Memory B cell (primary cell): ENCODE measurements around the gene SMTNL2.
"Not testable (repeated sequence)": the region's sequence is repeated elsewhere in the genome, so short reads cannot be mapped to it uniquely, and the experiment has no call there.

Experiments used
- ATAC-seq: fragments of 150-1000 bp; cut with Tn5 transposase; 2 replicates; pipeline ENCODE4 v1.10.0; 2021; ENCODE audit warnings: low read depth, mild to moderate bottlenecking, moderate library complexity
- DNase-seq, 2 donors: peaks; one replicate each; pipeline ENCODE4 v3.0.0; 2022; ENCODE audit warnings: low spot score in 2 of 2
- H3K27ac Mint-ChIP-seq: one replicate; pipeline ENCODE4 v1.8.0; 2022; ENCODE audit warnings: mild to moderate bottlenecking, moderate library complexity, mixed read lengths
- H3K27me3 Mint-ChIP-seq: one replicate; pipeline ENCODE4 v1.8.0; 2022; ENCODE audit warnings: mixed read lengths
- H3K36me3 Mint-ChIP-seq: one replicate; pipeline ENCODE4 v1.8.0; 2022; ENCODE audit warnings: mild to moderate bottlenecking, mixed read lengths
- H3K4me1 Mint-ChIP-seq: one replicate; pipeline ENCODE4 v1.8.0; 2022; ENCODE audit warnings: mixed read lengths
- H3K4me3 Mint-ChIP-seq: one replicate; pipeline ENCODE4 v1.8.0; 2022; ENCODE audit warnings: mild to moderate bottlenecking, moderate library complexity, mixed read lengths
- H3K9me3 Mint-ChIP-seq: one replicate; pipeline ENCODE4 v1.8.0; 2022; ENCODE audit warnings: mixed read lengths

The SMTNL2 gene

DNA sequence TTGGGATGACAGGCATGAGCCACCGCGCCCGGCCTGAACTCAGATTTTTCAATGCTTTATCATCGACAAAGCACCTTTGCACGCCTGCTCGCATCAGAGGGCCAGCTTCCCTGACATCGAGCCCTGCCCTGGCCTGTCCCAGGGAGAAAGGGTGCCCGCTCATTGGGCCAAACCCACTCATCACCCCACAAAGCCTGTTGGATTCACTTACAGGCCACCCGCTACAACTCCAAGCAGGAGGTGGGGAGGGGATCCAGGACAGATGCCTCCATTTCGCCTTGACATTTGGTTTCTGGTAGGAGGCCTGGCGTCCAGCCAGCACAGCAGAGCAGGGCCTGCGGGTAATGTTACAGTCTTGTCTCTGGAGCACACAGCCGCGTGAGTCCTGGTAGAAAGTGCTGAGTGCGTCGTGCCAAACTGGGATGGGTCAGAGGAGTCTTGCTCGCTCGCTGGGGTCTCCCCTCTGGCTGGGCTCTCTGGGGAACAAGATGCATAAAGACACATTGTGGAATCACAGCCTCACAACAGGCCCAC is 19.8 kb downstream of the SMTNL2 start:
- ATAC-seq (no peak), DNase-seq (no peak)
- Mint-ChIP-seq H3K27me3 (peaks cover 10% of the 10 kb centered on the region), H3K4me1 (peaks cover 5% of the 10 kb centered on the region), H3K27ac (no peak overlapping the region), H3K4me3 (no peak overlapping the region), H3K36me3 (no peaks in the 10 kb centered on the region), H3K9me3 (no peaks in the 10 kb centered on the region)

DNA sequence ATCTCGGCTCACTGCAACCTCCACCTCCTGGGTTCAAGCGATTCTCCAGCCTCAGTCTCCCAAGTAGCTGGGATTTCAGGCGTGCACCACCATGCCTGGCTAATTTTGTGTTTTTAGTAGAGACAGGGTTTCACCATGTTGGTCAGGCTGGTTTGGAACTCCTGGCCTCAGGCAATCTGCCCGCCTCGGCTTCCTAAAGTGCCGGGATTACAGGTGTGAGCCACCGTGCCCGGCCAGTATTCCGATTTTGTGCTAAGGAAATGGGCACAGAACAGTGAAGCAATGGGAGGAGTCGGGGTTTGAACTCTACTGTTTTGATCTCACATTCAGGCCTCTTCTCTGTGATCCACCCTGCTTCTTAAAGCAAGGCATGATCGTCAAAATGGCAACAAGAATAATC is 20.4 kb downstream of the SMTNL2 start:
- not testable (repeated sequence) for DNase-seq, H3K4me1 Mint-ChIP-seq, H3K36me3 Mint-ChIP-seq, H3K4me3 Mint-ChIP-seq, H3K9me3 Mint-ChIP-seq, ATAC-seq, H3K27ac Mint-ChIP-seq
- H3K27me3 Mint-ChIP-seq = peaks cover 11% of the 10 kb centered on the region

DNA sequence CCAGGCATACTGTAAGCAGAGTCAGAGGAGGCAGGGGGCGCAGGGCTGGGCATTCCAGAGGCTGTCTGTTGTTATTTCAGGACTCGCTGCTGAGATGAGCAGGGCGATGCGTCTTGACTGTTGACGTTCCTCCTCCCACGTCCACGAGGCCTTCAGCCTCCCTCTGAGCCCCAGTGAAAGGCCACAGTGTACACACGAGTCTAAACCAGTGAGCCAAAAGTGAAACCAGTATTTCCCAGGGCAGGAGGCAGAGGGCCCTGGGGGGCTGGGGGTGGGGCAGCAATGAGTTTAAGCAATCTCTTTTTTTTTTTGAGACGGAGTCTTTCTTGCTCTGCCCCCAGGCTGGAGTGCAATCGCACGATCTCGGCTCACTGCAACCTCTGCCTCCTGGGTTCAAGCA is 21.5 kb downstream of the SMTNL2 start:
- ATAC-seq (no peak), DNase-seq (no peak)
- no peaks in the 10 kb centered on the region for H3K36me3 Mint-ChIP-seq
- H3K4me1 Mint-ChIP-seq = peaks cover 5% of the 10 kb centered on the region
- peaks cover 15% of the 10 kb centered on the region for H3K27me3 Mint-ChIP-seq
- H3K4me3 Mint-ChIP-seq = no peak overlapping the region
- H3K9me3 Mint-ChIP-seq = no peaks in the 10 kb centered on the region
- H3K27ac Mint-ChIP-seq = no peak overlapping the region

DNA sequence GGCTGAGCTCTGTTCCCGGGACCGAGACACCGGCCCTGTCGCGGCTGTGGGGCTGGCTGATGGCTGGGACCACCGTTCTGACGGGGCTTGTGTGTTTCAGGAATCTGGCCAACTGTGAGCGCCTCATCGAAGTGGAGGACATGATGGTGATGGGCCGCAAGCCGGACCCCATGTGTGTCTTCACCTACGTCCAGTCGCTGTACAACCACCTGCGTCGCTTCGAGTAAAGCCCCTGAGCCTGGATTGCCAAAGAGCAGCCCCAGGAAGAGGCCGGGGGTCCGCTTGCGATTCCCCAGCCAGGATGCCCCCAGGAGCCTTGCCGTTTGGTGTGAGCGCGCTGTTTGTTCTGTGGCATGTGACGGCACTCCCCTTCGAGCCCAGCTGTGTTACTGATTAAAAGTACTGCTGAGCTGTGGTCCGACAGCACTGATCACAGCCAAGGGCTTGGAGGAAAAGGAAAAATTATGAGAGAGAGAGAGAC is 23.0 kb downstream of the SMTNL2 start:
- no peak for DNase-seq
- H3K36me3 Mint-ChIP-seq = no peaks in the 10 kb centered on the region
- peaks cover 16% of the 10 kb centered on the region for H3K27me3 Mint-ChIP-seq
- H3K4me1 Mint-ChIP-seq = peaks cover 5% of the 10 kb centered on the region
- no peak overlapping the region for H3K4me3 Mint-ChIP-seq
- no peaks in the 10 kb centered on the region for H3K9me3 Mint-ChIP-seq
- H3K27ac Mint-ChIP-seq = no peak overlapping the region
- no peak for ATAC-seq

DNA sequence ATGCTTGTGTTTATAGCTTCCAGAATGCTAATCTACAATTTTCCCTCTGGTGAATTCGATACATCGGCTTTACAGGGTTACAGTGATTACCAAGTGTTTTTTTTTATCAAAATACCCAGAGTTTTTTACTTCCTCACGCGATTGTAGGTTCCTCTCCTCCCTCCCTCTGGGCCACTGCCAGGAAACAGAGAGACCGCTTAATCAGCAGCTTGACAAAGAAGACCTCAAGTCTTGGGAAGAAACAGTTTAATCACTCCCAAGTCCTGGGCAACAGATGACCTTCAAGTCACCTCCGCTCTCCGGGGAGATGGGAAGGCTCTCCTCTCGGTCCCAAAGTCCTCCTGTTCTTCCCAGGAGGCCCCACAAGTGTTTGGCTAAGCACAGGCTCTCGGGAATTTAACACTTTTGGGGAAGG is 23.5 kb downstream of the SMTNL2 start:
- peaks cover 16% of the 10 kb centered on the region for H3K27me3 Mint-ChIP-seq
- ATAC-seq (no peak), DNase-seq (no peak)
- H3K9me3 Mint-ChIP-seq = no peaks in the 10 kb centered on the region
- no peaks in the 10 kb centered on the region for H3K36me3 Mint-ChIP-seq
- no peak overlapping the region for H3K4me3 Mint-ChIP-seq
- no peak overlapping the region for H3K27ac Mint-ChIP-seq
- H3K4me1 Mint-ChIP-seq = peaks cover 5% of the 10 kb centered on the region

DNA sequence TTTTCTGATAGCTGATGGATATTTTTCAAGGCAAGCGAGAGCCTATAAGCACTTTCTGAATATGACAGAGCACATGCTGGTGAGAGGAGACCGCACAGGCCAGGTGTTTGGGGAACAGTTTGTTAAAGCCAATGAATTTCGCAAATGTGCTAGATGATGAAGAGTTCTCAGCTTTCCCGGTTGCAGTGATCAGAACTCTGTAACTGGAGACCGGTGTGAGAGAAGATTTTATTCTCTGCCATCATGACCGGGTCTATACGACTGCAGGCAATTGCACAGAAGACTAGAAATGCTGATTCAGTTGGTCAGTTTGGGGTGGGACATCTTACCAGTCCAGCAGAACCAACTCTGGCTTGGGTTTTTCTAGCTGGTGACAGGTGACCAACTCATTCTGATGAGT is 25.4 kb downstream of the SMTNL2 start:
- Mint-ChIP-seq H3K9me3 (no peaks in the 10 kb centered on the region), H3K4me1 (peaks cover 5% of the 10 kb centered on the region), H3K36me3 (no peaks in the 10 kb centered on the region), H3K27ac (no peak overlapping the region), H3K27me3 (peaks cover 15% of the 10 kb centered on the region), H3K4me3 (no peak overlapping the region)
- no peak for ATAC-seq
- DNase-seq = no peak

DNA sequence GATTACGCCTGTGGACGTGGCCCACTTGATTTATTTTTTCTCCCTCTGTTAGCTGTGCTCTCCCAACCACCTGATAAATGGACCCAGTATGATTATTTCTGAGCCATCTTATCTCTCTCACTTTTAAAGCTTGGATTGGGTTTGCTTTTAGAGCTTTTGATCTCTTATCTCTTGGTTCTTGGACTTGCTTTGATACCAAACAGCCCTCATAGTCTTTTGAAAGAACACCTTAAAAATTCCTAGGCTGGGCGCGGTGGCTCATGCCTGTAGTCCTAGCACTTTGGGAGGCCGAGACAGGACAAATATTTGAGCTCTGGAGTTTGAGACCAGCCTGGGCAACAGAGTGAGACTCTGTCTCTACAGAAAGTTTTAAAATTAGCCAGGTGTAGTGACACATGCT is 25.8 kb downstream of the SMTNL2 start:
- peaks cover 5% of the 10 kb centered on the region for H3K4me1 Mint-ChIP-seq
- no peaks in the 10 kb centered on the region for H3K36me3 Mint-ChIP-seq

DNA sequence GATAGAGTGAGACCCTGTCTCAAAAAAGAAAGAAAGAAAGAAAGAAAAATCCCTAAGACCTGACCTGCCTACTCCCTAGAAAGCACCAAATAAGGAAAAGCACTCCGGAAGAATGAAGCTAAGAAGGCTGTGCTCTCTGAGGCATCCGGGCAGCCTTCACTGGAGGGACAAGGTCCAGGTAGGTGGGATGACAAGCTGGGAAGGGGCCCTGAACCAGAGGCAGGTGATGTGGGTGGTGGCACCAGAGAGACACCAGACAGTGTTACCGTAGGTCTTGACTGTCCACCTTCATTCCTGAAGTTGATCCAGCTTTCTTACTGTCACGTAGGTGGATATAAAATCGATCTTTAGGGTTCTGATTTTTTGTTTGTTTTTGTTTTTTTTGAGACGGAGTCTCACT is 26.3 kb downstream of the SMTNL2 start:
- ATAC-seq = no peak
- peaks cover 1% of the 10 kb centered on the region for H3K4me1 Mint-ChIP-seq
- H3K4me3 Mint-ChIP-seq = no peak overlapping the region
- H3K27me3 Mint-ChIP-seq = peaks cover 16% of the 10 kb centered on the region
- H3K36me3 Mint-ChIP-seq = no peaks in the 10 kb centered on the region
- H3K9me3 Mint-ChIP-seq = no peaks in the 10 kb centered on the region
- H3K27ac Mint-ChIP-seq = no peak overlapping the region
- no peak for DNase-seq

More for the DNA sequence above, 25.8 kb downstream of the SMTNL2 start:
- no peak for DNase-seq
- Mint-ChIP-seq H3K4me3 (no peak overlapping the region), H3K27ac (no peak overlapping the region), H3K27me3 (peaks cover 15% of the 10 kb centered on the region), H3K9me3 (no peaks in the 10 kb centered on the region)
- no peak for ATAC-seq

DNA sequence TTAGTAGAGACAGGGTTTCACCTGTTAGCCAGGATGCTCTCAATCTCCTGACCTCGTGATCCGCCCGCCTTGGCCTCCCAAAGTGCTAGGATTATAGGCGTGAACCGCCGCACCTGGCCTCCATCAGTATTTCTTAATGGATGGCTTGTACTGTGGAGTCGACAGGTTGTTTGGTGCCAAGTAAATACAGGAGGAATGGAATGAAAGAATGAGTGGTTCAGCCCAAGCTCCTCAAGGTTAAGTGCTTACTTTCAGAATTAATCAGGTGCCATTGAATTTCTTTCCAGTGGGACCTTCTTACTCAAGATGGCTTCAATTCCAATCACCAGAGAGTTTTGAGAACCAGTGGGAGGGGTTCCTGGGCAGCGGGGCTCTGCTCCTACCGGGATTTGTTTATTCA is 32.1 kb downstream of the SMTNL2 start:
- H3K4me1 Mint-ChIP-seq = no peaks in the 10 kb centered on the region
- H3K27me3 Mint-ChIP-seq = peaks cover 9% of the 10 kb centered on the region
- H3K27ac Mint-ChIP-seq = no peak overlapping the region
- no peaks in the 10 kb centered on the region for H3K36me3 Mint-ChIP-seq
- DNase-seq (no peak), ATAC-seq (no peak)
- no peak overlapping the region for H3K4me3 Mint-ChIP-seq
- H3K9me3 Mint-ChIP-seq = no peaks in the 10 kb centered on the region

DNA sequence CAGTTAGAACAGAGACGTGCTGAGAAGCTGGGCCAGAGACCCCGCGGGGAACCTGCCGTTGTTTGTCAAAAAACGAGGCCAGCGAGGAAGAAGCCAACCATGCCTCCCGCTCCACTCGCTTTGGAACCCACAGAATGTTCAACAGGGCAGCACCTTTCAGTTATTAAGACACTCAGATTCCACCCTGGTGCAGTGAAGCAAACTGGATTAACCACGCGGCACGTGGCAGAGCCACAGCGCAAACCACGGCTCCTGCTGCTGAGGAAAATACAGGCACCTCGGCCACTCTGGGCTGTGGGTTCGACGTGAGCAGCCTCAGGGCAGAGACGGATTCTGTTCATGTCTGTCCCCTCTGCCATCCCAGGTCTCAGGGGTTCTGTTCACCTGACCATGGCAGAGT is 32.8 kb downstream of the SMTNL2 start:
- Mint-ChIP-seq H3K27me3 (peaks cover 9% of the 10 kb centered on the region), H3K36me3 (no peaks in the 10 kb centered on the region), H3K4me1 (no peaks in the 10 kb centered on the region), H3K9me3 (no peaks in the 10 kb centered on the region), H3K27ac (no peak overlapping the region), H3K4me3 (no peak overlapping the region)
- DNase-seq (no peak), ATAC-seq (no peak)

DNA sequence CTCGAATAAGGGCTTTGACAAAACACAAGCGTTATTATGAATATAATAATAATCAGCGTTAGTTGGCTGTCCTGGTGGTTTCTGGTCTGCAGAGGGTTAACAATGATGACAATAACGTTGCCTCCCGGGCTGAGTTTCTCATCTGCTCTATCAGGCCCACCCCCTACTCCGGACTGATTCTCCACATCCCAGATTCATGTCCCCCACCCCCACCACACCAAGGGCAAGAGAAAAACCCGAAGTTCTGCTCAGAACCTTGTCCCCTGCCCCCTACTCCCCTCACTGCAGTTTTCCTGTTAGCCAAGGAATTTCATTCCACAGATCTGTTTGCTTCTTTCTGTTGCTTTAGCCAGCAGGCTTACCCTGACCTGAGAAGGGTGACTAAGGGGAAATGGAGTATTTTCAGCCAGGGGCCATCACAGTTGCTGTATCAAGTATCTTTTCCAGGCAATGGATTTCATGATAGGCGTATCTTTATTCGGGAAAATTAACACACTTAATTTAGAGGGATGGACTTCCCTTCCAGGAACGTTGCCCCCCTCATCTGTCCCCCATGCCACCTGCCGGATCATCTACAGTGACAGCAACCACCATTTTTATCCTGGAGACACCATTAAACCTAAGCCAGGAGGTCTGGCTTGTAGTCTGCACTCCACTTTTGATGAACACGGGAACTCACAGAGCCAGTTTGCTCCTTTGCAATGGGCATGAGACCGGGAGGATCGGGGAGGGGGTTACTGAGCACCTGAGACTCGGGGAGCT is 33.4 kb downstream of the SMTNL2 start:
- H3K27ac Mint-ChIP-seq = no peak overlapping the region
- DNase-seq = no peak

DNA sequence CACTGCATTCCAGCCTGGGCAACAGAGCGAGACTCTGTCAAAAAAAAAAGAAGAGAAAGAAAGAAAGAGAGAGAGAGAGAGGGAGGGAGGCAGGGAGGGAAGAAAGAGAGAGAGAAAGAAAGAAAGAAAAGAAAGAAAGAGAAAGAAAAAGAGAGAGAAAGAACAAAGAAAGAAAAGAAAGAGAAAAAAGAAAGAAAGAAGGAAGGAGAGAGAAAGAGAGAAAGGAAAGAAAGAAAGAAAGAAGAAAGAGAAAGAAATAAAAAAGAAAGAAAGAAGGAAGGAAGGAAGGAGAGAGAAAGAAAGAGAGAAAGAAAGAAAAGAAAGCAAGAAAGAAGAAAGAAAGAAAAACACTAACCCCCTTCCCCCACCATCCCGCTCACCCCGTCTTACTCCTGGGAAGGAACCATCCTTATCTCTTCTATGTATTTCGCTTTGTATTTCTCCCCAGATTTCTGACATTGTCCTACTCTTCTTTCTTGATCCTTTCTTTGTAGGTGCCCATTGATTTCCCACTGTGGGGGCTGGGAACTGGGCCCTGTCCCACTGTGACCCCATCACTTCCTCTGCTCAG is 36.3 kb downstream of the SMTNL2 start:
- Mint-ChIP-seq H3K27ac (no peak overlapping the region), H3K36me3 (peaks cover 4% of the 10 kb centered on the region), H3K9me3 (peaks cover 1% of the 10 kb centered on the region), H3K4me1 (no peaks in the 10 kb centered on the region), H3K27me3 (peaks cover 7% of the 10 kb centered on the region), H3K4me3 (no peak overlapping the region)
- ATAC-seq (no peak), DNase-seq (no peak)

More for the DNA sequence above, 33.4 kb downstream of the SMTNL2 start:
- no peak overlapping the region for H3K4me3 Mint-ChIP-seq
- peaks cover 9% of the 10 kb centered on the region for H3K27me3 Mint-ChIP-seq
- H3K4me1 Mint-ChIP-seq = no peaks in the 10 kb centered on the region
- no peaks in the 10 kb centered on the region for H3K9me3 Mint-ChIP-seq
- ATAC-seq = no peak
- H3K36me3 Mint-ChIP-seq = no peaks in the 10 kb centered on the region

DNA sequence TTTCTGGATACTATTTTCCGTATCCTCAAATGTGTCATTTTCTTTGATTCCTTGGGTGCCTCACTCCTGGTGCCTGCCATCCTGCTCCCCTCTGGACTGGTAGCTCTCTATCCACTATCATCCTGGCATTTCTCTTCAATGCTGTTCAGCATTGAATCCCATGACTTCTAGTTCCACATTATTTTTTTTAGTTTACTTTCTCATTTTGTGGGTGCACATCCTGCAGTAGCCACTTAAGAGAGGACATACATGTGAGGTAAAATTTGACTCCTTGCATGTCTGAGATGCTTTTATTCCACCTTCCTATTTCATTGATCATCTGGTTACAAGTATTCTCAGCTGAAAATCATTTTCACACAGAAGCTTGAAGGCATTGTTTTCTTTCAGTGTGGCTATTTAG is 38.0 kb downstream of the SMTNL2 start:
- Mint-ChIP-seq H3K9me3 (peaks cover 1% of the 10 kb centered on the region), H3K27me3 (peaks cover 6% of the 10 kb centered on the region), H3K4me1 (peaks cover 2% of the 10 kb centered on the region), H3K27ac (no peak overlapping the region), H3K36me3 (peaks cover 4% of the 10 kb centered on the region), H3K4me3 (no peak overlapping the region)
- ATAC-seq = no peak
- no peak for DNase-seq

DNA sequence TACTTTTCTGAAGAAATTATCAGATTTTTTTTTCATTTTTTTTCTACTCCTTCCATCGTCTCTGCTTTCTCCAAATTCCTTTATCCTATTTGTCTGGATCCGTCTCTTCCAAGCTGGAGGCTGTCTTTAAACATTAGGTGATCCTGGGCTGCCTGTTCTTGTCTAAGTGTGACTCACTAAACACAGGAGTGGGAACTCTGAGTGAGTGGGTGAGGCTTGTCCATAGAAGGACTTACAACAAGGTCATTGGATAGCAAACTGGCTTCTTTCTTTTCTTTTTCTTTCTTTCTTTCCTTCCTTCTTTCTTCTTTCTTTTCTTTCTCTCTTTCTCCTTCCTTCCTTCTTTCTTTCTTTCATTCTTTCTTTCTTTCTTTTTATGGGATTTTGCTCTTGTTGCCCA is 38.9 kb downstream of the SMTNL2 start:
- H3K4me1 Mint-ChIP-seq = peaks cover 2% of the 10 kb centered on the region
- H3K27me3 Mint-ChIP-seq = peaks cover 2% of the 10 kb centered on the region
- peaks cover 1% of the 10 kb centered on the region for H3K9me3 Mint-ChIP-seq
- H3K36me3 Mint-ChIP-seq = peaks cover 4% of the 10 kb centered on the region
- no peak overlapping the region for H3K4me3 Mint-ChIP-seq
- DNase-seq (no peak), ATAC-seq (no peak)
- H3K27ac Mint-ChIP-seq = no peak overlapping the region
